22Rv1 (cell line): ENCODE data around the gene CFL2.

ENCODE experiments used
- H3K27ac ChIP-seq: fragments of 450-650 bp; 2 replicates; pipeline ENCODE4 v1.5.1; 2017
- CTCF ChIP-seq: fragments of 450-650 bp; IDR thresholded peaks from 2 replicates; pipeline ENCODE4 v1.5.1; 2017; ENCODE audit warnings: mild to moderate bottlenecking
- ZFX ChIP-seq: fragments of 450-650 bp; IDR thresholded peaks from 2 replicates; pipeline ENCODE4 v1.6.1; 2017; ENCODE audit warnings: antibody characterized with exemption, borderline replicate concordance

CFL2 gene

GRCh38 chr14:34682787-34683321, 31.5 kb downstream of the CFL2 start:
- H3K27ac ChIP-seq: no peak overlapping the region
- TF ChIP-seq CTCF (no peak), ZFX (no peak)

- TF ChIP-seq CTCF (no peak), ZFX (no peak)
- H3K27ac ChIP-seq: no peak overlapping the region
Measured at GRCh38 chr14:34680806-34681479, 33.5 kb downstream of the CFL2 start.

- no peak overlapping the region for H3K27ac ChIP-seq
Measured at GRCh38 chr14:34678735-34679134, 35.7 kb downstream of the CFL2 start.

GRCh38 chr14:34678306-34678705, 36.1 kb downstream of the CFL2 start:
- H3K27ac ChIP-seq: no peak overlapping the region
- no peak for TF ChIP-seq ZFX

More at GRCh38 chr14:34678735-34679134, 35.7 kb downstream of the CFL2 start:
- TF ChIP-seq ZFX (no peak), CTCF (no peak)

GRCh38 chr14:34676516-34677211, 37.7 kb downstream of the CFL2 start:
- TF ChIP-seq CTCF: no peak
- TF ChIP-seq ZFX: no peak
- no peak overlapping the region for H3K27ac ChIP-seq

- TF ChIP-seq CTCF (no peak), ZFX (no peak)
- H3K27ac ChIP-seq: no peak overlapping the region
Measured at GRCh38 chr14:34673702-34674101, 40.7 kb downstream of the CFL2 start.

GRCh38 chr14:34671716-34672115, 42.7 kb downstream of the CFL2 start:
- TF ChIP-seq ZFX: no peak
- no peak for TF ChIP-seq CTCF

GRCh38 chr14:34668111-34668510, 46.3 kb downstream of the CFL2 start:
- no peak overlapping the region for H3K27ac ChIP-seq
- TF ChIP-seq ZFX: no peak
- TF ChIP-seq CTCF: no peak

More at GRCh38 chr14:34671716-34672115, 42.7 kb downstream of the CFL2 start:
- no peak overlapping the region for H3K27ac ChIP-seq
